GM19397 (cell line): ENCODE results near the gene SEMG2.

ENCODE experiments used
- ATAC-seq: cut with Tn5 transposase; IDR thresholded peaks from one replicate; pipeline ENCODE4 v1.9.1; 2021; ENCODE audit warnings: mild to moderate bottlenecking, moderate library complexity; ENCODE audit not compliant: unreplicated experiment

The SEMG2 gene

GRCh38 chr20:45221076-45221475 is at the start of gene SEMG2:
Gene SEMG2 (plus strand): TSS chr20:45221373. CDS start chr20:45221390, 17 bp downstream.
- no peak for ATAC-seq

- ATAC-seq, result no peak
These were observed 47.7 kb upstream of the SEMG2 start for GRCh38 chr20:45173522-45173921.

- ATAC-seq, result no peak
These were observed 46.5 kb upstream of the SEMG2 start, which contains the start of gene PI3 for GRCh38 chr20:45174434-45175364. Gene PI3 (plus strand): TSS chr20:45174902. CDS start chr20:45174923, 21 bp downstream.

DNA sequence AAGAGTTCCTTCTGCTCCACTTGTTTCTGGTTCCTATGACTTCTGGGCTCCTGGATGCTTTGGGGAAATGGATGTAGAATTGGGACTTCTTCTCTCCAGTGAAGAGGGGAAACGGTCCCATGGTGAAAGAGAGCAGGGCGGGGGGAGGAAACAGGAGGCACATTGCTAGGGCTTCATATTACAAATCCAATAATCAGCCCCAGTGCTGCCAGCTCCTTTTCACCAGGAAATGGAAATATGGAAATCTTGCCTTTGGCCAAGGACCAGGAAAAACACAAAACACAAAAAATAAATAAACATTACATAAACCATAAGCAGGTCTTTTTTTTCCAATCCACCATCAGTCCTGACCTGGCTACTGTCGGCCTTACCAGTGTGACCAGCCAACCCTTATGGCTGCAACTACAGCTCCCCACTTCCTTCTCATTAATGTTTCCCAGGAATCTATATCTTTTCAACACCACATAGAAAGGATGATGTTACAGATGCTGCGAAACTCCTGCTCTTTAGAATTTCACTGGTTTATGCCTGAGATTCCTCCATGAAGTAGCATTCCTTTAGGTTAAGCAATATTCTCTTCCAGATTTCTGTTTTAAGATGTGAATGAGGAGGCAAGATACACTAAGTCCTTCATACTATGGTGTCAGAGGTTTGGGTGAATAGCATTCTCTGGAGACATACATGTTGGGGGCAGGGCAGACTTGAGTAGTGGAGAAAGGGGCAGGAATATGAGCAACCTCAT is 44.5 kb upstream of the SEMG2 start:
- no peak for ATAC-seq

GRCh38 chr20:45179166-45179565 is 42.0 kb upstream of the SEMG2 start:
- ATAC-seq, result no peak

- no peak for ATAC-seq
These were observed 39.5 kb upstream of the SEMG2 start for GRCh38 chr20:45181639-45182038.

DNA sequence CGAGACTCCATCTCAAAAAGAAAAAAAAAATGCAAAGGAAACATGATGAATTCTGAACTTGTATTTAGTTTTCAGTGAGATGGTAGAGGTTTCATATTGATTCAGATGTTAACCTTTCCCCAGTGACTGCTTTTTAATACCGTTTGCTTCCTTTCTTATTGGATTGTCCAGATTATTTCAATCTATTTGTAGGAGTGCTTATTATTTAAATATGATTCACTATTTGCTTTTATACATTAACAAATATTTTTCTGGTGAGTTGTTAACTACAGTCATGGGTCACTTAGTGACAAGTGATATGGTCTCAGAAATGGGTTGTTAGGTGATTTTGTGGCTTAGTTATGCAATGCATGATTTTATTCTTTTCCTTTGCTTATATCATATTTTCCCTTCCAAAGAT is 38.1 kb upstream of the SEMG2 start:
- no peak for ATAC-seq

DNA sequence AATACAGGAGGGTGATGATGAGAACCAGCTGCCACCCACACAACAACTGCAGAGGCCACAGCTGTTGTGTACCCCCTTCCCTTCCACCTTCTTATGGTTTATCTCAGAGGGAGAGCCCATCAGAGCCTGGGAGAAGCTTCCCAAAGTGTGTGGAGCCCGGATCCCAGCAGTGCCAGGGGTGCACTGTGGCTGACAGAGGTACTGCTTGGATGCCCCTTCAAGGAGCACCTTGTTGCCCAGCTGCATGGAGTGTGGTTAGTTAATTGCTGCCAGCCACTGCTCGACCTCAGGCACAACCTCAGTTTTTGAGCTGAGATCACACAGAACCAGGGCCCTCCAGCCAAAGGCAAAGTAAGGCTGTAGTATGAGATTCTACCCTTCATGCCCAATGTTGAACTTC is 33.5 kb upstream of the SEMG2 start:
- no peak for ATAC-seq

- no peak for ATAC-seq
These were observed 32.0 kb upstream of the SEMG2 start for GRCh38 chr20:45189067-45189609.

DNA sequence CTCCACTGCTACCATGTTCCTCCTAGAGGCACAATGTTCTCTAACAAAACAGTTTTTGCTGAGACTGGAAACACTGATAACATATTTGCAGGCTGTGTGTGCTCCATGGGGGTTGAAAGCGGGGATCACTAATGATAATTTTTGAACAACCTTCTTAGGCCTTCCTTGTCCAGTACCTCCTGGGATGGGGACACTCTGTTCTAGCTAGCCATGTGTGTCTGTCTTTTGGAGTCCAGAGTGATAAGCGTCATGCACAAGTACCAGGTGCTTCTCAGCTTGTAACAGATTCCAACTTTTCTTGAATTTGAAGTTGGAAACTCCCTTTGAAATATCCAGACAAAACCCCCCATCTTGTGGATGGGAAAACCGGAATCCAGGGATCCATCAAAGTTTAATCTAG is 31.3 kb upstream of the SEMG2 start:
- no peak for ATAC-seq

GRCh38 chr20:45191926-45192325 is 29.2 kb upstream of the SEMG2 start:
- ATAC-seq, result no peak

DNA sequence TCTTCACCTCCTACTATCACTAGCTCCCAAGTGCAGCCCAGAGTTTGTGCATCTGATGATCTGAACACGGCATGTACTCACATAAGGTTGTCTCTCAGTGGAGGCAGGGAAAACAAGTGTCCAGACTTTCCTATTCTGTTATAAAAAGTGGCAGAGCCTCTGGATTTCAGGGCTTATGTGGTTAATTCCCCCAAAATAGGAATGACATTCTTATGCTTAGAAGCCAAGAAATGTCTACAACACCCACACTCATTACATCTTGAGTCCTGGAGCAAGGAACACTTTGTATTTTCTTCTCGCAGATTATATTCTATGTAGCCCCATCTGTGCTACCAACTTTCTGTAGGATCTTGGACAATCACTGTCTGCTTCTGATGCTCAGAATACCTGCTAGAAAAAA is 27.8 kb upstream of the SEMG2 start:
- no peak for ATAC-seq

DNA sequence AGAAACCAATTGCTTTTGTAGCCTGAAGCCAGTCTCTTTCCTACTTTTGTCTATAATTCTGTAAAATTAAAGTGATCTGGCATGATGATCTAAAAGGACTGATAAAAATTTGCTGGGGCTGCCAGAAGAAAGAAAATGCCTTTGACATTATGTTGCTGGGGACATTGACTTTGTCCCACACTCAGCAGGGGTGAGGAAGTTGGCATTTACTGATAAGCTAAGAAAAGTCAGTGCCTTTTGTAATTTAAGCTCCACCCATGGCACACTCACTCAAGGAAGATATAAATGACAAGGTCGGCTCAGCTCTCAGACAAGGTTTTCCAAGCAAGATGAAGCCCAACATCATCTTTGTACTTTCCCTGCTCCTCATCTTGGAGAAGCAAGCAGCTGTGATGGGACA is 14.4 kb upstream of the SEMG2 start, which contains the start of gene SEMG1:
SEMG1 (plus strand) TSS at position 309 of the 400 bp plus-strand sequence; CDS start at position 330, 21 bp downstream.
- no peak for ATAC-seq

DNA sequence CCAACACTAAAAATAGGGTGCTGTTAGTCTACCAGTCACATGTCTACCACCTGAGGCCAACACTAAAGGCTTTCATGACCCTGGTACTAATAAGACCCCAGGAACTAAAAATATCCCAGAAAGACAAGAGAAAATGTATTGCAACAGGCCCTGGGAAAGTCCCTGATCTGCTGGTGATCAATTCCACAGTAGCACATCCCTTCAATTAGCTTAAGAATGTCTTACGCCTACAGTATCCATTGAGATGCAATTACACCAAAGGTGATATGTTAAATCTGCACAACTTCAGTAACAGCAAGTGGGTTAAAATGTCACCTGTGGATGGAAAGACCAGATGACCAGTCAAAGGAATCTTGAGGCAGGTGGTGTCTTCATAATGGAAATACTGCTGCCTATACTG is 11.2 kb upstream of the SEMG2 start:
- no peak for ATAC-seq

- no peak for ATAC-seq
These were observed 9.4 kb upstream of the SEMG2 start for GRCh38 chr20:45211569-45212474.

- no peak for ATAC-seq
These were observed 8.3 kb upstream of the SEMG2 start for GRCh38 chr20:45212836-45213235.

- no peak for ATAC-seq
These were observed 3.0 kb upstream of the SEMG2 start for GRCh38 chr20:45218124-45218523.

DNA sequence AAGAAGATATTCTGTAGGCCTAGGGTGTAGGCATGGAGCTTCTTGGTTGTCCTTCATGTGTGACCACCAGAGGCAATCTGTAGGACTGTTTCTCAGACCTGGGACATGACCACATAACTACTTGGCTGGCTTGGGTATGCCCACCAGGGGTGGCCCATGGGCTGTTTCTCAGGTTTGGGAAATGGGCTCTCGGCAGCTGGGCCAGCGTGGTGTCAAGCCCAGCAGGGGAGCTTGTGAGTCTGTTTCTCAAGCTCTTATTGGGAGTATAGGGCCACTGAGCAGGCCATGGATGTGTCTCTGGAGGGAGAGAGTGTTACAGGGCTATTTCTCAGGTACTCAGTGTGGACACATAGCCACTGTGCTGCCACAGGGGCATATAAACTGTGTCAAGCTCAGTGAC is 2.5 kb upstream of the SEMG2 start:
- ATAC-seq, result no peak

GRCh38 chr20:45223136-45223535 is 2.0 kb downstream of the SEMG2 start:
- no peak for ATAC-seq

- no peak for ATAC-seq
These were observed 5.1 kb downstream of the SEMG2 start for GRCh38 chr20:45226287-45226686.
